IPS DF 4.7 (cell line): ENCODE measurements around the gene STX18.

Source experiments
- DNase-seq: peaks from one replicate; pipeline ENCODE4 v3.0.0-alpha.2; 2013; ENCODE audit warnings: low spot score; ENCODE audit errors: extremely low read depth

STX18 gene

DNA sequence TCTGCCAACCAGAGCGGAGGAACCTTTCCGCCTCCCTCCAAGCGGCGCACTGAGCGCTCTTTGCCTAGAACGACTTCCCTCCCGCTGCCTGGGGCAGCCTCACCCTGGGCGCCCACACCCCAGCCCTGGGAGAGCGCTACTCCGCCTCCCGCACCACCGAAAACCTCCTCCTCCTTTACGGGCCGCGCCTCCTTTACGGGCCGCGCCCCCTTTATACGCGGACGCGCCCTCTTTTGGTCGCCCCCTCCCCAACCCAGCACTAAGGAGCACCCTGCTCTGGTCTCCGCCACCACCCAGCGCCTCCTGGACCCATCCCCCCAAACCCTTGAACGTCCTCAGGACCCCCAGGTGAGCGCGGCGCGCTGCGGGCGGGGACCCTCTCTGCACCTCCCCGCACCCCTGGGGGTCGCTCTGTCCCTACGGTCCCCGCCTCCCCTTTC is 155.5 kb downstream of the STX18 start:
- no peak for DNase-seq

DNA sequence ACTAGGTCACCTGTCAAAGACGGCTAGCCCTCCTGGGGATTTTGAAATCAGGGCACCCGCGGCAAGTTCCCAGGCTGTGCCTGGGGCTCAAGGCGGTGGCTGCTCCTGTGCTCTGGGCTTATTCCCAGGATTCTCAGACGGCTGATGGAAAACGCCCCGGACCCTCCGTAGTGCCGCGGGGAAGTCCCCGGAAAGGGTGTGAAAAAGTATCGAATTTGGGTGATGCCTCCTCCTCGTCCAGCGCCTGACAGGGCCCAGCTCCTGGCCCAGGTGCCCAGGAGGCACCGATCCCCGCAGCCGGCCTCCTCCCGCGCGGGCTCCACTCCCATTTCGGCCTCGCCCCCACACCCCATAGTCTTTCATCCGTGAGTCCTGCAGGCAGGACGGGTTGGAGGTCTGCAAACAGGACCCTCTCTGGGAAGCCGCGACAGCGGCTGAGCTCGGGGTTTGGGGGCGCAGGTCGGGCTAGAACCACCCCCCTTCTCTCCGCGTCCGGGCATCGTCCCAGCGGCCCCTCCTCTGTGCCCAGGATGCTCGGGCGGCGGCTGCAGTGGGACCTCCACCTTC is 156.0 kb downstream of the STX18 start:
- DNase-seq: no peak

DNA sequence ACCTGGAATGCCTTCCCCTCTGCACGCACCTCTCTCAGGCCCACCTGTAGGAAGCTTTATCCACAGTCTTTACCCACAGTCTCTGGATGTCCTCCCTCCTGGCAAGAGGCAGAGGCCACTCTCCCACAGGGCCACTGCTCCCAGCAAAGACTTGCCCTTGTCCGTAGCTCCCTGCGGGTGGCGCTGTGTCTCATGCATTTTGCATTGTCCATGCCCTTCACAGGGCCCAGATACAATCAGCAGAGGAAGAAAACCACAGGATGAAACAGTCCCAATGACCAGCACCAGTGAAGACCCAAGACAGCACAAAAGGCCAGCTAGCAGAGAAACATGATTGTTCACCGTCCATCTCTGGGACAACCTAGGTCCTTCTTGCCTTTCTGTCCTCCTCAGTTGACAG is 157.0 kb downstream of the STX18 start:
- peak; percentile 51 for DNase-seq

DNA sequence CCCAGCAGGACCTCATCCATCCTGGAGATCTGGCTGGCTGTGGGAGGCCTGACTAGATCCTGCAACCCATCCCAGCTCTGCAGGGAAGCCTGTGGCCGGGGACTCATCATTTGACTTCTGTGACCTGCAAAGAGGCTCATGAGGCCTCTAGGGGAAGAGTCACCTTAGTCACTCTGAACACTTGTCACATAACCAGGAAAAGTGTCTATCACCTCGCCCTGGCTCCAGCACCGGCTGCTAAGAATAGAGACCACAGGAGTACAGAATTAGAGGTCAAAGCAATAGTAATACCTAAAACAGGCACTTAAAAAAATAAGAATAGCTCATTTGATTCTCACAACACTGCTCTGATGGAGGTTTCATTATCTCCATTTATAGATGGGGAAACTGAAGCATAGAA is 158.8 kb downstream of the STX18 start:
- no peak for DNase-seq

DNA sequence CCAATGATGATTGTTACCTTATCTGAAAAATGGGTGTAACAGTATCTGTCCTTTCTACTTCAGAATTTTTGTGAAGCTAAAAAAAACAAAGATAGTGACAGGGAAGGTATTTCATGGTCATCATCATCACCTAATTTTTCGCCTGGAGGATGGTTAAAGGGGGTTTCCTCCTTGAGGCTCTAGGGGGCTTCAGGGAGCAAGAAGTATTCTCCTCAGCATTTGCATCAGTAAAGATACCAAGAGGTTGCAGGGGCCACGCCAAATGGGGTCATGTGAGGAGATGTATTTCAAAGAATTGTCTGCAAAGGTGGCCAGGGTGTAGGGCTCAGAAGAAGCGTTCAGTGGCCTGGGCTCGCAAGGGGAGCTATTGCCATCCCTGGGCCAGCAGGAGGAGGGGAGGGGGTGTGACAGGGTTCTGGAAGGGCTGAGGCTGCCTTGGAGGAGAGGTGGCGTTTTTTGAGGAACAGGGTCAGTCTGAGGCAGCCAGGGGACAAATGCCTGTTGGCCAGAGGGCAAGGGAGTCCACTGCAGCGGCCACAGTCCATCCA is 162.2 kb downstream of the STX18 start:
- no peak for DNase-seq

DNA sequence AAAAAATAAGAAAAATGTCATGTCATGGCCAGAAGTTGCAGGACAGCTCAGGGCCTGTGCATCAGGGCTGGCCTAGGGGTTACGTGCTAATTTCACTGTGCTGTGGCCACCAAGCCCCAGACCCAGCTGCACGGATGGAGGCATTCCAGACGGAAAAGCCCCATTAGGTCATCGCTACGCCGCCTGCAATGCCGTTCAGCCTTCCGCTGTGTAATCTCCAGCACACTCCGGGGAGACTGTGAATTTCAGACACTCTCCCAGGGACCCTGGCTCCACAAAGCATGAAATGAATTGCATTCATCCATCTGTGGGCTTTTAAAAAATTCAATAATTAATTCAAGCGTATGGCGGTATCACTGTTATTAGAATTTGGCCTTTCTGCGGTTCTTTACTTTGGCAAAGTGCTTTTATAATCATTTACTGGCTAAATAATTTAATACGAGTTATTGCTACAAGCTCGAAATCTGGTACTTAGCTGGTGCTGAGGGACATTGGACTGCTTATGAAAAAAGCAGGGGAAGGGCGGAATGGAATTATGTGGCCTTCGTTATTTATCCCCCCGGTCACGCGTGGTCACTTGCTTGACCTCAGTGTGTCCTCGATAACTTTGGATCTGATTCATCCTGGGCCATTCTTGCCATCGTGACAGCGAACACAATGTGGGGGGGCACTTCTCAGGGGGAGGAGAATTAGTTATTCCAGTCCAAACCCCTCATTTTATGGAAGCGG is 164.0 kb downstream of the STX18 start:
- no peak for DNase-seq

DNA sequence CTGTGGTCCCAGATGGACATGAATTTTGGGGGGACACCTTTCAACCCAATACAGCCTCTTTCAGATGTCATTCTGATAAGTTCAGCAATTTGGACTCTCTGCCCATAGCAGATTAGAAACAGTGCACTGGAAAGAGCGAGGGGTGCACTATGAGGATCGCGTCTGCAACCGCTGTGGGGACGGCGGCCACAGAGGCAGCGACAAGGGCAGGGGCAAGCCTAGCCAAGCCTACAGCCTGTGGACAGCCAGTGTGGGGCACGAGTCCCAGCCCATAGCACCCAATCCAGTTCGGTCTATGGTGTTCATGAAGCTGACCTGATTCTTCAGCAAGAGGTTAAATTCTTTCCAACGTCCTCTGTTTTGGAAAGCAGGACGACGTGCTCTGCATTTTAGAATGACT is 164.7 kb downstream of the STX18 start:
- no peak for DNase-seq

DNA sequence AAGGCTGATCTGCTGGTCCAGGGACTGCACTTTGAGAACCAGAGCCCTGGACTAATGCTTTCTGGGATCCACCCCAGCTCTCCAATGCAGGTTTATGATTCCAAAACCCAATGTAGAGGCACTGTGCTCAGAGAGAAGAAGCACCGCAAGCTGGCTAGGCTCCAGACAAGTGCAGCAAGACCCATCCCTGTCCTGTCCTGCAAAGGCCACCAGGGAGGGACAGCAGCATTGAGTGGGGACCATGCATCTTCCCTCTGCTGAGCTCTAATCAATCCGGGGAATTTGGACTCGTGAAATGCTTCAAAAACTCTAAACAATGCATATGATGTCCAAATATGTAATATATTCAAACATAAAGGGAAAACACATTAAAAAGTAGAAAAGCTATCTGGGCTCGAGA is 165.8 kb downstream of the STX18 start:
- DNase-seq: no peak

DNA sequence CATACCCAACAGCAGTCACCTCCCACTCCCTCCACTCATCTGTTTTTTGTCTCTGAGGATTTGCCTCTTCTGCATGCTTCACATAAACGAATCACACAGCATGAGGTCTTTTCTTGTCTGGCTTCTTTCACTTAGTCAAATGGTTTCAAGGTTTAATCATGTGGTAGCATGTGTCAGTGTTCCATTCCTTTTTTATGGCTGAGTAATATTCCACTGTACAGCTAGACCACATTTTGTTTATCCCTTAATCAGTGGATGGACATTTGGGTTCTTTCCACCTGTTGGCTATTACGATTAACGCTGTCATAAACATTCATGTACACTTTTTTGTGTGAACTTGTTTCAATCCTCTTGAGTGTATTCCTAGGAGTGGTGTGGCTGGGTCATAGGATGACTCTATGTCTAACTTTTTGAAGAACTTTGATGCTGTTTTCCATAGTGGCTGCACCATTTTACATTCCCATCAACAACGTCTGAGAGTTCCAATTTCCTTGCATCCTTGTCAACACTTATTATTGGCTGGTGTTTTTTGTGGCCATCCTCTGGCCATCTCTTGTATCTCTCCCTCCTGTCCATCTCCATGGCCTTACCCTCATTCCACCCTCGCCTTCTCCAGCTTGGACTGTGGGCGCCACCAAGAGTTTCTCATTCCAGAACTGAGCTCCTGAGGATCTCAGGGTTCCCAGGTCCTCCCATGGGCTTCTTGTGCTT is 167.3 kb downstream of the STX18 start:
- DNase-seq: no peak
